Natural killer cell (primary cell): ENCODE results near the gene FEM1A. TPM values are rescaled to one million over a fixed set of nuclear protein-coding genes. Genes with fewer than 3 reads are reported as not detected.

Experiments
- ATAC-seq, 3 donors: fragments of 150-1000 bp in 2 of 3; fragments of 200-7000 bp in 1 of 3; cut with Tn5 transposase; 1 replicate in 1 of 3; 2 replicates in 2 of 3; pipeline ENCODE4 v1.10.0; 2021; ENCODE audit warnings: mild to moderate bottlenecking in 2 of 3, moderate library complexity in 2 of 3
- DNase-seq, 2 donors: peaks; one replicate each; pipeline versions ENCODE4 v3.0.0 to v3.0.0-alpha.2; 2013 to 2021; ENCODE audit warnings: mixed read lengths in 1 of 2
- H3K27ac ChIP-seq: one replicate; pipeline ENCODE4 v1.5.1; 2013; ENCODE audit warnings: mild to moderate bottlenecking, low read length
- H3K27me3 ChIP-seq: one replicate; pipeline ENCODE4 v1.6.1; 2013; ENCODE audit warnings: low read length; ENCODE audit not compliant: control insufficient read depth, insufficient read depth
- H3K36me3 ChIP-seq: one replicate; pipeline ENCODE4 v1.6.1; 2013; ENCODE audit warnings: low read length; ENCODE audit not compliant: control insufficient read depth, insufficient read depth
- H3K4me1 ChIP-seq: one replicate; pipeline ENCODE4 v1.6.1; 2013; ENCODE audit warnings: low read length; ENCODE audit not compliant: control insufficient read depth, insufficient read depth
- H3K4me3 ChIP-seq: one replicate; pipeline ENCODE4 v1.5.1; 2013; ENCODE audit warnings: low read length
- H3K9me3 ChIP-seq: one replicate; pipeline ENCODE4 v1.6.1; 2013; ENCODE audit warnings: low read length; ENCODE audit not compliant: control insufficient read depth, insufficient read depth
- H3K27ac Mint-ChIP-seq, 2 donors: one replicate each; pipeline ENCODE4 v1.8.0; 2022; ENCODE audit warnings: mild to moderate bottlenecking in 2 of 2, mixed read lengths in 2 of 2, moderate library complexity in 1 of 2
- H3K27me3 Mint-ChIP-seq, 2 donors: one replicate each; pipeline ENCODE4 v1.8.0; 2022; ENCODE audit warnings: low read depth in 2 of 2, mixed read lengths in 2 of 2
- H3K36me3 Mint-ChIP-seq: one replicate; pipeline ENCODE4 v1.8.0; 2022; ENCODE audit warnings: mixed read lengths
- H3K4me1 Mint-ChIP-seq, 2 donors: one replicate each; pipeline ENCODE4 v1.8.0; 2022; ENCODE audit warnings: mixed read lengths in 2 of 2
- H3K4me3 Mint-ChIP-seq: one replicate; pipeline ENCODE4 v1.8.0; 2022; ENCODE audit warnings: mild to moderate bottlenecking, moderate library complexity, mixed read lengths
- H3K9me3 Mint-ChIP-seq, 2 donors: one replicate each; pipeline ENCODE4 v1.8.0; 2022; ENCODE audit warnings: mixed read lengths in 2 of 2
- CTCF ChIP-seq: fragments of 200-600 bp; IDR thresholded peaks from one replicate; pipeline ENCODE4 v1.8.0; 2022; ENCODE audit warnings: antibody characterized with exemption
- WGBS: methylation state at CpG from one replicate; pipeline ENCODE4 v1.1.7; 2013; ENCODE audit warnings: missing lambda C conversion rate; ENCODE audit not compliant: insufficient coverage; 5-methylcytosine and 5-hydroxymethylcytosine counted together
- intact Hi-C: fragments of 100-400 bp; cut with micrococcal nuclease; formaldehyde crosslinking; loops from one replicate; pipeline ENCODE4 v1.14.2; 2022
- total RNA-seq, 4 donors: library from RNA; stranded (reverse); fragments of 120-200 nt in 1 of 4; gene quantifications; one replicate each; pipeline versions ENCODE4 v1.2.3 to v1.2.4, GENCODE V29; 2013 to 2022

FEM1A gene
- total RNA-seq, 3 donors from 2014 or later (not counting 1 experiment from before 2014, with no cell fraction given) = 11.0 to 13.9 (median 13.7) TPM

- H3K27ac Mint-ChIP-seq = no peak overlapping the region
- no peak overlapping the region for H3K27ac ChIP-seq
- intact Hi-C loops = no loop called here
- no peak overlapping the region for H3K4me3 ChIP-seq
- ATAC-seq (no peak), DNase-seq (no peak)
- H3K4me1 Mint-ChIP-seq = no peaks in the 10 kb centered on the region
- TF ChIP-seq CTCF = no peak
- WGBS = 52% methylated on average over 3 of the region's 6 CpGs
- no peaks in the 10 kb centered on the region for H3K9me3 ChIP-seq
- H3K4me3 Mint-ChIP-seq = no peak overlapping the region
- H3K4me1 ChIP-seq = peaks cover 2% of the 10 kb centered on the region
- no peaks in the 10 kb centered on the region for H3K27me3 ChIP-seq
- H3K27me3 Mint-ChIP-seq = peaks cover 0 to 4% of the 10 kb centered on the region in 2 donors
- no peaks in the 10 kb centered on the region for H3K36me3 Mint-ChIP-seq
- no peaks in the 10 kb centered on the region for H3K9me3 Mint-ChIP-seq
- H3K36me3 ChIP-seq = no peaks in the 10 kb centered on the region
Observed at GRCh38 chr19:4754248-4754647, 37.3 kb upstream of the FEM1A start.

GRCh38 chr19:4755459-4755858 lies 36.1 kb upstream of the FEM1A start:
- Mint-ChIP-seq H3K4me3 (no peak overlapping the region), H3K9me3 (no peaks in the 10 kb centered on the region), H3K27ac (no peak overlapping the region), H3K36me3 (no peaks in the 10 kb centered on the region), H3K27me3 (no peaks in the 10 kb centered on the region), H3K4me1 (peaks cover 0 to 4% of the 10 kb centered on the region in 2 donors)
- intact Hi-C loops = no loop called here
- DNase-seq = no peak
- WGBS = 86% methylated on average over 5 of the region's 7 CpGs
- no peak for TF ChIP-seq CTCF
- Histone ChIP-seq H3K9me3 (no peaks in the 10 kb centered on the region), H3K27me3 (peaks cover 2% of the 10 kb centered on the region), H3K27ac (no peak overlapping the region), H3K4me3 (no peak overlapping the region), H3K36me3 (no peaks in the 10 kb centered on the region), H3K4me1 (peaks cover 14% of the 10 kb centered on the region)
- ATAC-seq = no peak

- no peak for ATAC-seq
- H3K4me3 Mint-ChIP-seq = no peak overlapping the region
- Histone ChIP-seq H3K9me3 (no peaks in the 10 kb centered on the region), H3K4me1 (peaks cover 15% of the 10 kb centered on the region), H3K27me3 (peaks cover 2% of the 10 kb centered on the region), H3K27ac (no peak overlapping the region), H3K4me3 (no peak overlapping the region), H3K36me3 (no peaks in the 10 kb centered on the region)
- no peak for TF ChIP-seq CTCF
- no peak for DNase-seq
- peaks cover 6 to 9% of the 10 kb centered on the region in 2 donors for H3K27me3 Mint-ChIP-seq
- peaks cover 0 to 4% of the 10 kb centered on the region in 2 donors for H3K4me1 Mint-ChIP-seq
- H3K9me3 Mint-ChIP-seq = no peaks in the 10 kb centered on the region
- peak overlapping the region in 1 of 2 donors; percentile 45 for H3K27ac Mint-ChIP-seq
- WGBS = 88% methylated on average over 4 of the region's 4 CpGs
- no peaks in the 10 kb centered on the region for H3K36me3 Mint-ChIP-seq
- intact Hi-C loops = no loop called here
Observed at GRCh38 chr19:4758082-4758481, 33.5 kb upstream of the FEM1A start.

- Histone ChIP-seq H3K4me1 (peaks cover 15% of the 10 kb centered on the region), H3K4me3 (no peak overlapping the region), H3K9me3 (no peaks in the 10 kb centered on the region), H3K36me3 (no peaks in the 10 kb centered on the region), H3K27me3 (peaks cover 3% of the 10 kb centered on the region), H3K27ac (no peak overlapping the region)
- WGBS = 81% methylated on average over 3 of the region's 5 CpGs
- DNase-seq (no peak), ATAC-seq (no peak)
- H3K9me3 Mint-ChIP-seq = no peaks in the 10 kb centered on the region
- H3K36me3 Mint-ChIP-seq = no peaks in the 10 kb centered on the region
- peak overlapping the region; percentile 56 to 80 for H3K27ac Mint-ChIP-seq
- intact Hi-C loops = no loop called here
- peak overlapping the region; percentile 45 for H3K4me3 Mint-ChIP-seq
- TF ChIP-seq CTCF = no peak
- H3K4me1 Mint-ChIP-seq = peaks cover 0 to 4% of the 10 kb centered on the region in 2 donors
- peaks cover 8 to 11% of the 10 kb centered on the region in 2 donors for H3K27me3 Mint-ChIP-seq
Observed at GRCh38 chr19:4758659-4759058, 32.9 kb upstream of the FEM1A start.
